ENCODE measurements around the gene TMEM273. TPM values are rescaled to one million over a fixed set of nuclear protein-coding genes. Genes with fewer than 3 reads are reported as not detected.

Gene TMEM273
- total and polyA plus RNA-seq, 2 of the 4 experiments (the other 2 are of a cell fraction): not detected

GRCh38 chr10:49176310-49177268 lies 11.6 kb downstream of the TMEM273 start:
- Histone ChIP-seq H4K8ac (ENCODE audit: low read depth in 2 of 2, low read length in 2 of 2) (peak overlapping the region; percentile 89 to 91), H2BK15ac (ENCODE audit: low read depth, low read length) (peak overlapping the region; percentile 91; the same call in 2 of the 3 replicates), H3K4me2 (ENCODE audit: low read depth, low read length) (no peak overlapping the region), H2AK5ac (ENCODE audit: low read depth, low read length) (peak overlapping the region; percentile 65), H3K27me3 (ENCODE audit: control insufficient read depth, insufficient read depth, low read length) (no peaks in the 10 kb centered on the region), H4K20me1 (ENCODE audit: insufficient read depth, low read length) (no peaks in the 10 kb centered on the region), H2AFZ (replicated peaks; ENCODE audit: low read length, poor library complexity) (peak overlapping the region; percentile 91), H3K18ac (ENCODE audit: low read depth, low read length) (peak overlapping the region; percentile 40; the same call in 1 of the 2 replicates), H2BK5ac (ENCODE audit: low read depth, low read length, poor library complexity, severe bottlenecking) (peak overlapping the region; percentile 86), H3K4ac (ENCODE audit: low read depth, low read length) (peak overlapping the region; percentile 99), H3K9me1 (ENCODE audit: insufficient read depth, low read length) (peaks cover 25% of the 10 kb centered on the region), H3K79me1 (ENCODE audit: low read depth in 1 of 2, low read length in 2 of 2) (no peaks in the 10 kb centered on the region), H2BK20ac (ENCODE audit: low read depth, low read length) (peak overlapping the region; percentile 97), H3K36me3 (ENCODE audit: control insufficient read depth, insufficient read depth, low read length) (no peaks in the 10 kb centered on the region), H3K4me3 (ENCODE audit: insufficient read depth, low read depth, low read length) (no peak overlapping the region), H2AK9ac (replicated peaks; ENCODE audit: low read depth, low read length, poor library complexity) (peak overlapping the region; percentile 45), H3K23ac (ENCODE audit: low read depth, low read length) (peak overlapping the region; percentile 86), H4K5ac (ENCODE audit: low read depth, low read length) (peak overlapping the region; percentile 28), H3K4me1 (ENCODE audit: control insufficient read depth, insufficient read depth, low read length) (peaks cover 14% of the 10 kb centered on the region), H3K9me3 (ENCODE audit: control insufficient read depth, insufficient read depth, low read length) (no peaks in the 10 kb centered on the region), H3K14ac (replicated peaks; ENCODE audit: low read depth, low read length) (peak overlapping the region; percentile 97), H2BK120ac (ENCODE audit: low read depth, low read length) (peak overlapping the region; percentile 97), H3K27ac (ENCODE audit: insufficient read depth, low read length) (peak overlapping the region; percentile 61), H3K9ac (ENCODE audit: low read depth, low read length) (no peak overlapping the region), H4K91ac (ENCODE audit: insufficient read depth, low read depth, low read length) (peak overlapping the region; percentile 95), H3K56ac (ENCODE audit: extremely low read depth, insufficient read depth, low read length) (peak overlapping the region; percentile 71; the same call in 1 of the 2 replicates)
- dilution Hi-C loops (cut with HindIII; ENCODE audit: low sequenced_read_pairs, unreplicated experiment) (no loop called here), in situ Hi-C loops (cut with MboI; ENCODE audit: low sequenced_read_pairs) (no loop called here), intact Hi-C loops (cut with micrococcal nuclease) (no loop called here)
- ATAC-seq (ENCODE audit: low read depth) (peak; percentile 4), DNase-seq (no peak)
- ChIA-PET POLR2A (ENCODE audit: unreplicated experiment) (no interaction called here), CTCF (no interaction called here)
- WGBS, 2 experiments (ENCODE audit: extremely low coverage in 2 of 2, insufficient read length in 1 of 2): 73% methylated on average over 8 of the region's 19 CpGs; no CpG with 5 or more reads in 1 of the 2 experiments
- BruUV-seq (replicated peaks): no TSS peak
- TF ChIP-seq ELK1 (IDR thresholded peaks at IDR 0.05; ENCODE audit: borderline replicate concordance, low read depth, low read length) (no peak), MAFK (IDR thresholded peaks at IDR 0.05; ENCODE audit: low read depth, low read length) (no peak), POLR2A (IDR thresholded peaks at IDR 0.05; ENCODE audit: low read depth, low read length) (no peak), RFX5 (IDR thresholded peaks at IDR 0.05; ENCODE audit: low read depth, low read length) (no peak), CTCF (conservative IDR thresholded peaks at IDR 0.05; ENCODE audit: low read depth, low read length) (no peak)
